Stimulated activated CD8-positive, alpha-beta memory T cell treated with anti-CD3 and anti-CD28 coated beads, Interleukin-7, amount 100 ng/mL, for 48 hours (primary cell): ENCODE results near the gene GET4.
"Not testable (repeated sequence)": the region's sequence is repeated elsewhere in the genome, so short reads cannot be mapped to it uniquely, and the experiment has no call there.

Experiments
- DNase-seq, 2 donors: peaks; one replicate each; pipeline ENCODE4 v3.0.0-alpha.2; 2020; ENCODE audit warnings: low read depth in 1 of 2; ENCODE audit errors: extremely low read depth in 1 of 2

The GET4 gene

DNA sequence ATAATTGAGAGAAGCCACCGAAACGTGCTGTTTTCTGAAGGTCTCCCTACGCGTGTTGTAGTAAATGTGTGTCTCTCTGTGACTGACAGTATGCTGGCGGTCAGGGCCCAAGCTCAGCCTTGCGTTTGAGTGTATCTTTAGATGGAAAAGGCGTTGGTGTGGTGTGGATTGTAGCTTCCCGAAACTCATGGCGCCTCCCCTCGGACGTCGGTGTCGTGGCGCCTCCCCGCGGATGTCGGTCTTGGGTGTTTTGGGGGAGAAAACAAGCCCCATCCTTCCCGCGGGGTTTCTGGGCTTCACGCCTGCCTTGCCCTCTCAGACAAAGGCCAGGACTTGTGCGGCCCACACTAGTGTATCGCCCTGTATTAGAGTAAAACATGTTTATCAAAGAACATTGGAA, 31.3 kb upstream of the GET4 start:
- DNase-seq: no peak

GRCh38 chr7:845731-846130, 30.6 kb upstream of the GET4 start:
- no peak for DNase-seq

- not testable (repeated sequence) for DNase-seq
These were observed 29.2 kb upstream of the GET4 start for GRCh38 chr7:846958-847650.

DNA sequence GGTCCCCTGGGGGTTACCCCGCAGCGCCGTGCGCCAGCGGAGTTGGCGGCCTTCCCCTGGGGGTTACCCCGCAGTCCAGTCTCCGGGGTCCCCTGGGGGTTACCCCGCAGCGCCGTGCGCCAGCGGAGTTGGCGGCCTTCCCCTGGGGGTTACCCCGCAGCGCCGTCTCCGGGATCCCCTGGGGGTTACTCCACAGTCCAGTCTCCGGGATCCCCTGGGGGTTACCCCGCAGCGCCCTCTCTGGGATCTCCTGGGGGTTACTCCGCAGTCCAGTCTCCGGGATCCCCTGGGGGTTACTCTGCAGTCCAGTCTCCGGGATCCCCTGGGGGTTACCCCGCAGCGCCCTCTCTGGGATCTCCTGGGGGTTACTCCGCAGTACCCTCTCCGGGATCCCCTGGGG, 28.6 kb upstream of the GET4 start:
- not testable (repeated sequence) for DNase-seq

GRCh38 chr7:849145-849544, 27.2 kb upstream of the GET4 start:
- DNase-seq: no peak

- DNase-seq: no peak
These were observed 26.6 kb upstream of the GET4 start for GRCh38 chr7:849781-850180.

DNA sequence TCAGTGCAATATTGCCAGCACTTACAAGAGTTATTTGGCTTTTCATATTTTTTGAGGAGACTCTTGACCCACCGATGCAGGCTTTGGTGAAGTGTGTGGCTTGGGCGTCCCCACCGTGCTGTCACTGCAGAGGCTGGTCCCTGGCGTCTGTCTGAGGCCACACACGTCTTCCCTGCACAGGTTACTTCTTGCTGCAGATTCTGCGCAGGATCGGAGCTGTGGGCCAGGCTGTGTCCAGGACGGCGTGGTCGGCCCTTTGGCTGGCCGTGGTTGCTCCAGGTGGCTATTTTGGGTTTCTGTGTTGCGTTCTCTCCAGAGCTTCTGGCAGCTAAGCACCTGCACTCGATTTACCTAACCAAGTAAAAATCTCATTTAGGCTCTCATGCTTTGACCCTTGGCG, 25.1 kb upstream of the GET4 start:
- DNase-seq: no peak

DNA sequence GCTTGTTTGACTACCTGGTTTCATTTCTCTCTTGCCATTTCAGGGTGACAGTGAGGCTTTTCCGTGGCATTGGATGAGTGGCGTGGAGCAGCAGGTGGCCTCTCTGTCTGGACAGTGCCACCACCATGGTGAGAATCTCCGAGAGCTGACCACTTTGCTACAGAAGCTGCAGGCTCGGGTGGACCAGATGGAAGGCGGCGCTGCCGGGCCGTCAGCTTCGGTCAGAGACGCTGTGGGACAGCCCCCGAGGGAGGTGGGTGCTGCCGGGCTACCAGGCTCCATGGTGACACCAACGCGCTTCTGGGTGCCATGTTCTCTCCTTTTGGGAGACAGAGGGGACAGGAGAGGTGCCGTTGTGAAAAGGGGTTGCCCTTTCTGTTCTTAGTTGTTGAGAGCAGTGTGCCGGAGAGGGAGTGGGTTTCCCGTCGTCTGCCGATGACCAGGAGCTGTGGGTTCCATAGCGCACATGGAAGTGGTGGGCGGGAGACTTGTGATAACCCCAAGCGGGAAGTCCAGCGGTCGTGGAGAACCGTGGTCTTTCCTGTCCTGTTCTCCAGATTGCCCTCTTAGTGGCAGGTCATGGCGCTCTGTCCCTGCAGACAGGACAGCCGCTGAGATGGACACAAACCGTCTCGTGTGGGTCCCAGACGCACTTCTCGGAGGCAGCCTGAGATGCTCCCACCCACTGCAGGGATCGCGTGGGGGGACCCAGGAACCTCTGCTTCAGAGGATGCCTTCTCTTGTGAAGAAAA, 22.8 kb upstream of the GET4 start:
- no peak for DNase-seq

DNA sequence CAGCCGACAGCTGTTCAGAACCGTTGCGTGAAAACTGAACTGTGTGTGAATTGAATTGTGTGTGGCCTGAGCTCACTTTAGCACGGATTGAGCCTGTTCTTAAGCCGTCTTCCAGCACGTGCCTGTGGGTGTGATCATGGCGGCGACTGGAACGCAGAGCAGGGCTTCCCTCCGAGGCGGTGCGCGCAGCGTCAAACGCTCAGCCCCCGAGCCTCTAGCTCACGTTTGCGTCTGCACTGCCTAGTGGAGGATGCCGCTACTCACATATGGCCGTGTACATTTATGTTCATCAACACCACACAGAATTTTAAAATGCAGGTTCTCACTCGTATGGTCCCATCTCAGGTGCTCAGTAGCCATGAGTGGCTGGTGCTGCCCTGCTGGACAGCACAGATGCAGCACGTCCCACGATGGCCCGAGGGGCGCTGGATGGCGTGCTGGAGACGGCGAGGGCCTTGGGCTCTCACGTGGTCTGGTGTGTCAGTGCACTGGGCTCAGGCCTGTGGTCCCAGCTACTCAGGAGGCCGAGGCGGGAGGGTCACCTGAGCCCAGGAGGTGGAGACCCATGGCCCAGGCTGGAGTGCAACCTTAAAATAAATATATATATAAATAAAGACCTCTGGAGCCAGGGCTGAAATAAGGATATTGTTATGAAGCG, 22.1 kb upstream of the GET4 start:
- no peak for DNase-seq

- DNase-seq: no peak
These were observed 20.5 kb upstream of the GET4 start for GRCh38 chr7:855686-856369.

DNA sequence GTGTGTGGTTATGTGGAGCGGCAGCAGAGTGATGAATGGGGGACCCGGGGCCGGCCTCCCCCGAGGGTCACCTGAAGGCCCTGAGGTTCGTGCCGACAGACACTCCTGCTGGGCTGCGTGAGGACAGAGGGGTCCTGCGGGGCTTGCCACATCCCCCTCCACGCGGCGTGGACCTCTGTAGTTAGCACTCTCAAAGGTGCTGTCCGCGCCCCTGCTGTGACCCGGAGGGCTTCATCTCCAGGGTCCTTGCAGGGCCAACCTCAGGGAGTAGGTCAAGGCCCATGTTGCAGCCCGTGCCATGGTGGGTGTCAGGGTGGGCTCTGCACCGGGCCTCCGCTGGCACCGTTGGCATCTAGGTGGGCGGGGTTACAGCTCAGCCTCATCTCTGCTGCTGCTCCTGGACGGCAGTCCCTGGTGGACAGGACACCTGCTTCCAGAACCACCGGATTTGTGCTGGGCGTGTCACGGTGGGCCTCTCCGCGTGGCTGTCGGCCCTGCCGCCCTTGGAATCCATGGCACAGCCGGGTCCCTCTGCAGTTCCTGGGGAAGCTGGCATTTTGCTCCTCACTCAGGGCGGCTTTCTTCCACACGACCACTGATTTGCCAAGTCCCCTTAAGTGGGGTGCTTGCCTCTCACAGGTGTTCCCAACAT, 19.8 kb upstream of the GET4 start:
- DNase-seq: no peak

DNA sequence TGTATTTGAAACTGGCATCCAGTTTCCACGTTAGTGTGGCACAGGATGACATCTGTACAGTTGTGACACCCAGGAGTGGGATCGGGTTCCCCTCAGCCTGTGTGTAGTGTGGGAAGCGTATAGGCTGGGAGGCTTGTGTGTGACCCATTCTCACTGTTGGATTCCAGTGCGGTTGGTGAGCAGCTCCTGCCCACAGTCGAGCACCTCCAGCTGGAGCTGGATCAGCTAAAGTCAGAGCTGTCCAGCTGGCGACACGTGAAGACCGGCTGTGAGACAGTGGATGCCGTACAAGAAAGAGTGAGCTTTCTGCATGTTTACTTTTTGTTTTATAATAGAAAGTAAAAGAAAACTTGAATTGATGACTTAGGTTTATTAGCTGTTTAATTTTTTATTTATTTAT, 18.7 kb upstream of the GET4 start:
- DNase-seq: no peak

DNA sequence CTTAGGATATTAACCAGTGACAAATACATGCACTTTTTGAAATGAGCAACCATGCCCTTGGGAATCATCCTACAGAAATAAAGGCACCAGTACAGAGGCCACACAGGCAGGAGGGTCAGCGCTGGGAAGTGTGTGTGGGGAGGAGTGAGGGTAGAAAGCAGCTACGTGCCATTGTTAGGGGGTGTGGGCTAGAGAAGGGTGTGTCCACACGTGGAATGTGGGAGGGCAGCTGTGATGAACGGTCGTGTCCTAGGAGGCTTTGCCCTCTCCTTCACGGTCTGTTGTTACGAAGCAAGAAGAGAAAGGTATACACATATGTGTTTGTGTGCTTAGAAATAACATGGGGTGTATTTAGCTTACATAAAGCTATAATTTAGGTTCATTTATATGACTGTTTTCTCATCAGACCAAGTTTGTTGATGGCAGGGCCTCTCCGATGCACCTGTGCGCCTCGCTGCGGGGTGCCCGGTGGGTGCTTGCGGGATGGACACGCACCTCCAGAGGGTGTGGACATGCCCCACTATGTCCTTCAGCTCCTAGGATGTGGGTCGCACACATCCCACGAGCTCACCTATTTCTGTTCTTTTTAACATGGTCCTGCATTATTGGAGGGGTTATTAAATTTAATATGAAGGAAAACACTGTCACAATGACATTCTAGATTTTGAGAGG, 16.9 kb upstream of the GET4 start:
- DNase-seq: no peak

DNA sequence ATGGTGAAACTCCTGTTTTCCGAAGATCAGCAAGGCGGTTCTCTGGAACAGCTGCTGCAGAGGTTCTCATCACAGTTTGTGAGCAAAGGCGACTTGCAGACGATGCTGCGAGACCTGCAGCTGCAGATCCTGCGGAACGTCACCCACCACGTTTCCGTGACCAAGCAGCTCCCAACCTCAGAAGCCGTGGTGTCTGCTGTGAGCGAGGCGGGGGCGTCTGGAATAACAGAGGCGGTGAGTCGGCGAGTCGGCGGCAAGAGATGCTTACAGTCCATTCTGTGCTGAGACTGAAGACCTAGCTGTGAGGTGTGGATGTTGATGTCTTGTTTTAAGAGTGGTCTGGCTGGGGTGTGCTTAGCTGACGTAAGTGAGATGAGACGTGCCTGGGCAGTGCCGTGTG, 16.2 kb upstream of the GET4 start:
- no peak for DNase-seq

GRCh38 chr7:861222-861621, 15.1 kb upstream of the GET4 start:
- no peak for DNase-seq

DNA sequence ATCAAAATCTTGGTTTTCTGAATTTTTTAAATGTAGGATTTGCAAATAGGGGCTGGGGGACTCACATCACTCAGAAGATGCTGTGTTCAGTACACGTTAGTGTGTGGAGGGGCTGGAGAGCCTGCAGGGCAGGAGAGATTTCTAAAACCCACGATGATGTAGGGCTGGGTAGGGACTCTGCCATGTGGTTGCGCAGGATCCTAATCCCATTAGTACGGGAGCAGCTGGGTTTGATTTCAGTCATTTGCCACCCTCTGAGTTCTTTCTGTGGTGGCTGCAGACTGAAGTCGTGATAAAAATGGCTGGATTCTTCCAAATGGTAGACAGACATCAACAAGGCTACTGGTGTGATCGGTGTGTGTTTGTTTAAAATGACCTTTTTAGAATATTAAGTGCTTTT, 14.2 kb upstream of the GET4 start:
- no peak for DNase-seq

DNA sequence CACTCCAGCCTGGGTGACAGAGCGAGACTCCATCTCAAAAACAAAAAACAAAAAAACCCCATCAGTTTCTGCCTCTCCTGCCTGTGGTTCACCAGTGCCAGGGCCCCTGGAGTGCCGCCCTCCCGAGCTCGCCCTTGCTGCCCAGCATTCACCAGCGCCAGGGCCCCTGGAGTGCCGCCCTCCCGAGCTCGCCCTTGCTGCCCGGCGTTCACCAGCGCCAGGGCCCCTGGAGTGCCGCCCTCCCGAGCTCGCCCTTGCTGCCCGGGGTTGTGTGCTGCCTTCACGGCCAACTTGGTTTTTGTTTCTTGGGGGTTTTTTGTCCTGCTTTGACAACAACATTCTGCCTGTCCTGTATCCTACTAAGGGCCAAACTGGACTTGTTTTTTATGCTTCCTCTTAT, 13.2 kb upstream of the GET4 start:
- no peak for DNase-seq

DNA sequence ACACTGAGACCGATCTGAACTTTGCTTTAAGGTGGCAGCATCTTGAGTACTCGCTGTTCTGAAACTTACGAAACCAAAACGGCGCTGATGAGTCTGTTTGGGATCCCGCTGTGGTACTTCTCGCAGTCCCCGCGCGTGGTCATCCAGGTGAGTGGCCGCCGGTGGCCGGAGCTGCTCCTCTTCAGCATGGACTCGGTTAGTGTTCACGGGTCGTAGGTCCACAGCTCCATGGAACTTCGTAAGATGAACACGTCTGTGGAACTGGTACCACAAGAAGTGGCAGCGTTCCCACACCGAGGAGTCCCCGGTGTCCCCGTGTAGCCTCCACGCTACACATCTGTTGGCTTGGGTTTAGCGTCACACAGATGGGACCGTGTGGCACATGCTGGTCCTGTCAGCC, 10.4 kb upstream of the GET4 start:
- no peak for DNase-seq

DNA sequence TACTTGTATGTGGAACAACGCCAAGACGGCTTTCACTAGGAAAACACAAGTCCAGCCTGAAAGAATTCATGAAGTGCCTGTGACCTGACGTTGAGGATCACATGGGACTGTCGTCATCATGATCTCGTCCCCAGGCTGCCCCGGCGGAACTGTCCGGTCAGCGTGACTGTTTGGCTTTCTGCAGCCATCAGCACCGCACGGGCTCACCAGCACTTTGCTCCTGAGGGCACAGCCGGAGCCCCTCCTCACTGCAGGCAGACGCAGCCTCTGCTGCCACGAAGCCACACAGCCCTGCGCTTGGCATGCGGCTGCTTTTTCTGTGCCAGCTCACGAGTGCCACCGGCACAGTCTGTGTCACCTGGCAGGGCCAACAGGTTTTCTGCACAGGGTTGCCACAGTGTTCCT, 9.4 kb upstream of the GET4 start:
- no peak for DNase-seq

- no peak for DNase-seq
These were observed 8.8 kb upstream of the GET4 start for GRCh38 chr7:867406-868188.
